Hematopoietic multipotent progenitor cell treated with erythropoietin and hydrocortisone succinate and interleukin-3 and kit ligand, for 17 days (in vitro differentiated cells): Measurements from ENCODE around the gene CNTNAP1.

Source experiments
- DNase-seq: peaks from one replicate; pipeline ENCODE4 v3.0.0-alpha.2; 2015; ENCODE audit warnings: low spot score

CNTNAP1 gene

DNA sequence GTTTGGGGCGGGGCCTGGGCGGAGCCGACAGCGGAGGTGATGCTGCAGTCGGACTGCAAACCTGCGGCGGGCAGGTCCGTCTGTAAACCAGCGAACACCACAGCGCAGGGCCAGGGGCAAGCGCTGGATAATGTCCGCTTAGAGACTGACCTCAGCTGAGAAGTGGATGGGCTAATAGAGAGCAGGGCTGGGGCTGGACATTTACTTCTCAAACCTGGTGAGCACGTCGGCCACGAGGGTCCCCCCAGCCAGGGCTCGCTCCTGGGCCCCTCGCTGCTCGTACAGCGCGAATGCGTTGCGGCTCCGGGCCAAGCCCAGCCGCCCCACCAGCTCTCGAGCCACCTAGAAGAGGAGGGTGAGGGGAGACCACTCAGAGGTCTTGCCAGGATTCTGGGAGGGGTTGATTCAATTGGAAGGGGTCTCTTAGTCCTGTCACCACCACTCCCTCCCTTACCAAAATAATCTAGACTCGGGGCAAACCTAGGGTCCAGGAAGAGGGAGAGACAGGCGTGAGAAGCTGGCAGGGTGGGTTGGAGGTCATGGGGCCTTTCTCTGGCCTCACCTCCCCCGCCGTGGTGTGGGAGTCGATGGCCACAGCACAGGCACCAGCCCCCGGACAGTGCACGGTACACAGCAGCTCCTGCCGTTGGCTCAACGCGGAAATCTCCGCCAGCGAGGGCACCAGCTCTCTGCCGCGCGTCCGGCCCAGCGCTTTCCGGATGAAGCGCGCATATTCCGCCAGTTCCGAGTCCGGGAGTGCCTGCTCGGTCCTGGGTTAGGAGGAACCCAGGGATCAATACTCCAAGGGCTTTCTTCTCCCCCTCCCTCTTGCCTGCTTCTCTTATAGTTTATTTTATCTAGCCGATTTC lies 11.3 kb upstream of the CNTNAP1 start:
- peak; percentile 28 for DNase-seq

DNA sequence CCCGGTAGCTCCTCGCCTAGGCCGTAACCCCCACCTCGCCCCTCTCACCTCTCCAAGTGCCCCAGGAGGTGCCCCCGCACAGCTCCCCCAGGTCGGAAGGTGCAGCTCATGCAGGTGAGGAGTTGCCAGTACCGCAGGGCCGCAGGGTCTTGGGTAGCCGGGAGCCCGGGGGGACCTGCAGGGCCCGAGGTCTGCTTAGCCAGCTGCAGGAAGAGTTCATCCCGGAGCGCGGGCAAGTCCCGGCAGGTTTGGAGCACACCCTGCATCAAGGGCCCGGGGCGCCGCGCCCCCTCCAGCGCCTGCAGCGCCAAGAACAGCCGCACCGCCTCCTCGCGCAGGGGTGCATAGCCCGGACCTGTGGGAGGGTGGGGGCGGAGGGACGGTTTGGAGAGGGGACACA lies 10.3 kb upstream of the CNTNAP1 start:
- no peak for DNase-seq

DNA sequence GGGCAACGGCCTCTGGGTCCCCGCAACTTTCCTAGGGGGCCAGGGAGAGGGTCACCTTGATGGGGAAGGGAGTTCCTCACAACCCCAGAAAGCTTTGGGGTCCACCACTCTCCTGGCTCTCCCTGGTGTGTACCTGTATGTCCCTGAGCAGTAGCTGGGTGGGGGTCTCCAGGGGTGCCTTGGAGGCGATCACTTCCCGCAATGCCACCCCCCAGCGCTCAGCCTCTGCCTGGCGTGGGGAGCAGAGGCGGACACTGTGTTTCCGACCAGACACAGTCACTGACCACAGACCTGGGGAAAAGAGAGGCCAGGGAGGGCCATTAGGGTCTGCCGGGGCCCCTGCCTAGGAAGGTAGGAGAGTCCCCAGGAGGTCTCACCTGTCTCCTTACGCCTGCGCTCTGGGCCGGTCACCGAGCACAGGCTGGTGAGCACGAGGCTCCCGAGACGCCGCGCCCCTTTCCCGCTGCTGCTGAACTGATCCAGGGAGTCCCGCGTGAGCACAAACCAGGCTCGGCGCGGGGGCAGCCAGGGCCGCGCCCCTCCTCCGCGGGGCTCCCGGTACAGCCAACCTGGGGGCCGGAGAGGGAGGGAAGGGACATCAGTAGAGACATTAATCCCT lies 9.0 kb upstream of the CNTNAP1 start:
- no peak for DNase-seq

DNA sequence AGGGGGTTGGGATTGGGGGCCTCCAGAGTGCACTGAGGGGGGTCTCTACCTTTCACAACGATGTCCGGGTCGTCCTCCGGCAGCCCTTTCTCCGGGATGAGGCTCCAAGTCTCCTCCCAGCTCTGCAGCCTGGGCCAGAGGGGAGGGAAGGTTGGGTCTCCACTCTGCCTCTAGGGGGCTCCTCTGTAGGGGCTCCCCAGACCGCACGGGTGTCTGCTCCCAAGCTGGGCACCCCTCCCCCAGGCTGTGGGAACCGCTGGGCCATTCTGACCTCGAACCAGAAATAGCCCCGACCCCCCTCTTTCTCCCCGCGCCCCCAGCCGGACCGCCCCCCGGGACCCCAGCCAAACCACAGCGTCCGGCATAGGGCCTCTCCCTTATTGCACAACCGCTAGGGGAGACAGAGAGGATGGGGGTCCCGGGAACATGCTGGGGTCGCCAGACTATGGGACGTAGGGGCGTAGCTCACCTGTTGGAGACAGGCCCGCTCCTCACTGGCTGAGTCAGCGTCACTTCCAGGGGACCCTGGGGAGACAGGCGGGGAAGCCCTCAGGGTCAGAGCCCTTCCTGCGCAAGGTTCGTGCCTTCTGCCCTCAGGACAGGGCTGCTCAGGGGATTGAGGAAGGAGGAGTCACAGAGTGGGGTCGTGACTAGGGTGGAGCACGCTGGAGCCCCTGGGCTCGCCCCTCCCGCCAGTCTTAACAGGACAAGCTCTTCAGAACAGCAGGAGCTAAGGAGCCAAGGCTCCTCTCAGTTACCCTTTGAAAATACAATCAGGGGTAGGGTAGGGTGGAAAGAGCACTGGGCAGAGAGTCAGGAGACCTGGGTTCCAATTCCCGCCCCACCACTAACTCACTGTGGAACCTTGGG lies 8.2 kb upstream of the CNTNAP1 start:
- peak; percentile 65 for DNase-seq

DNA sequence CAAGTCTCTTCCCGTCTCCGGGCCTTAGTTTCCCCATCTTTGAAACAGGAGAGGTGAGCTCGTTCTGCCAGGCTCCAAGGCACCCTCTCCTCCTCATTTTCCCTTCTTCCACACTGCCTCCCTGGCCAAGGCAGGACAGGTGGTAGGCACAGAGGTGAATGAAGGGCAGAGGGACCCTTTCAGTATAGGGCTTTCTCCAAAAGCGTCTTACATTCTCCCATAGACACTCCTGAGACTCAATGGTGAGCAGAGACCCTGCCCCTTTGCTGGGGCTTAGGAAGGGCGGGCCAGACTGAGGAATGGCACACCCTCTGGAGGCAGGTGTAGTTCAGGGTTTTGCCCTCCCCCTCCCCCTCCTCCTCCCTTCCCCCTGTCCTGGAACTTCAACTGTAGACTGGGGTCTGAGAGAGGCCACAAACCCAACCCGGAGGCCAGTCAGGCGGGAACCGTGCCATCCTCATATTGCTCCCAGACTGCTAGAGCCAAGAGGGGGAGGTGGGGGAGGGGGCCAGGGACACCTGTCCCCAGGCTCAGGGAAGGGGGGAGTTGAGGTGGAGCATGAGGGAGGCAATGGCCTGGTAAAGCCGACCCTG lies 7.5 kb upstream of the CNTNAP1 start:
- peak; percentile 23 for DNase-seq

DNA sequence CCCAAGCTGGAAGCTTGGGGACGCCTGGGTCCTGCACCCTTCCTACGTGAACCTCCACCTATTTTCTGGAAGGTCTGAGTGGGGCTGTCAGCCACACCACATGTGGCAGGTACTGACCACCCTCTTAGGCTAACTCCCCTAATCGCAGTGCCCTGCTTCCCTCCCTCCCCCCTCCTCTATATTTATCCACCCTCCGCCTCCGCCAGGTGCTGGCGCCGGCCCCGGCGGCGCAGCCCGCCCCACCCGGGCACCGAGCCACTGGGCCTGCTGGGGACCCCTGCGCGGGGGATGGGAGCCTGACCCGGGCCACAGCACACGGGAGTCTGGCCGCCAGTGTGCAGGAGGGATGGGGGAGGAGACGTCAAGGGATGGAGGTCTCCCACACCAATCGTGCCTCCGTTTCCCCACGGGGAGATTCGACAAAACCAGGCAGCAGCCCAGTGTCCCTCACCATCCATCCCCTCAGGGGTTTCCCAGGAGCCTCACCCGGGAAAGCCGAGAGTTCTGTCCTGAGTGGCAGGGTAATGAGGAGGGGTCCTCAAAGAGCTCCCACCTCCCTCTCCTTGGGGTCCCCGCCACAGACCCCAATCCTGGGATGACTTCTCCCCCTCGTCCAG lies 6.9 kb upstream of the CNTNAP1 start:
- no peak for DNase-seq

DNA sequence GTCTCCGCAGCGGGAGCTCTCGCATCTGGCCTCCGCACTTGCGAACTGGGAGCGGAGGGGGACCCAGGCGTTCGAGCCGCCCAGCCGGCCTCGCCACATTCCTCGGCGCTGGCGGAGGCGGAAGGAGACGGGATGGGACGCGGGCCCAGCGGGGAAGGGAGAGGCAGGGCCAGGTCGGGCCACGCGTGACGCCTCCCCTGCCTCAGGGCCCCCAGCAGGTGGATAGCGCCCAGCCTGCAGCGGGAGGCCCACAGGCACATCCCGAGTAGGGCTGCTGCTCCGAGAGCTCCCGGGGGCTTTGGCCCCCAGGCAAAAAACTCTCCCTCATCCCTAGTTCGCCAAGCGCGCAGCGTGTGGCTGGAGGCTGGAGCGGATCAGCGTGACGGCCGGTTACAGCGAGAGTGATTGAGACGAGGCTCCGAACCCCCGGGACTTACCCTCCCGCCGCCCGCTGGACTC lies 6.3 kb upstream of the CNTNAP1 start:
- DNase-seq, result peak; percentile 39

DNA sequence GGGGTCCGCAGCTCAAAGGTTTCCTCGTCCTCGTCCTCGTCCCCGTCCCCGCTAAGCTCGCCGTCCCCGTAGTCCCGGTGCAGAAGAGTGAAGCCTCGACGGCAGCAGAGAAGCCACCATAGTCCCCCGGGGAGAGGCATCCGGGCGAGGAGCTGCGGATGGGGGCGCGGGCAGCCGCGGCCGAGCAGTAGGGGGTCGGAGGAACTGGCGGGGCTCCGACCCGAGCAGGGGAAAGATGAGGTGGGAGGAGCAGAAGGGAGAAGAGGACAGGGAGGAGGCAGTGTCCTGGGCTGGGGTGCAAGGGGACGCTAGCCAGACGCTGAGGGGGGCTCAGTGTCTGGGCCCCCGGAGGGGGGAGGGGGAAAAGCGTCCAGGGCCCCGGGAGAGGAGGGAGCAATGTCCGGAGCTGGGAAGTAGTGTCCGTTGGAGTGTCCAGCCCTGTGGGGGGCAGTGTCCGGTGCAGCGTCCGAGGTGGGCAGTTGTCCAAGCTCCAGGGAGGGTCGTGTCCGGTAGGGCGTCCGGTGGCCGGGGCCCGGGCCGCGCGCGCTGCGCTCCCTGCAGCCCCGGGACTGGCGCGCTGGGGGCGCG lies 5.8 kb upstream of the CNTNAP1 start, which contains the start of gene PLEKHH3:
TSS of gene PLEKHH3 (minus strand) at position 571 of the 588 bp plus-strand sequence. CDS start at position 140, 431 bp downstream.
- DNase-seq, result no peak

DNA sequence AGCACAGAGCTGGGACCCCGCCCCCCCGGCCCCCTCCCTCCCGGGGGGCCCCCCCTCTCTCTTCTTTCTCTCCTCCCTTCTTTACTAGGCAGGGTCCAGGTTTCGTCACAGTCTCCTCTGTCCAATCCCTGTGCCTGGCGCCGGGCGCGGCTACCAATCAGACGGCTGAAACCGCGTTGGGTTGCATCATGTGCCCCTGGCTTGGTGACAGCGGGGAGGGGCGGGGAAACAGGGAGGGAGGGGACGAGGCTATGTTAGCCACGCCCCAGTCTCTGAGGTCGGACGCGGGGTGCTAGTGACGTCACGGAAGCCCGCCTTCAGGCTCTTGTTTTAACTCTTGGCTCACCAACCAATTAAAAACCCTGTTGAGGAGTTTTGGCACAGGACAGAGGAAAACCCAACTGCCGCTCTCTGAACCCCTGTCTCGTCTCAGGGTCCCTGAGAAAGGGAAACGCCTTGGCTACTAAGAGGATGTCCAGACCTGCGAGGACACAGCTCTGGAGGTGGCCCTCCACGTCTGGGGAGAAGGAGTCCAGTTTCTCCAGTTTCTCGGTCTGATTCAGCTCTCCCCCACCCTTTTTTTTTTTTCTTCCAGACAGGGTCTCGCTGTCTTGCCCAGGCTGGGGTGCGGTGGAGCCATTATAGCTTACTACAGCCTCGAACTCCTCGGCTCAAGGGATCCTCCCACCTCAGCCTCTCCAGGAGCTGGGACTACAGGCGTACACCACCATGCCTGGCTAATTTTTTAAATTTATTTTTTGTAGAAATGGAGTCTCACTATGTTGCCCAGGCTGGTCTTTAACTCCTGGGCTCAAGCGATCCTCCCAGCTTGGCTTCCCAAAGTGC lies 5.1 kb upstream of the CNTNAP1 start:
- DNase-seq, result peak; percentile 99

DNA sequence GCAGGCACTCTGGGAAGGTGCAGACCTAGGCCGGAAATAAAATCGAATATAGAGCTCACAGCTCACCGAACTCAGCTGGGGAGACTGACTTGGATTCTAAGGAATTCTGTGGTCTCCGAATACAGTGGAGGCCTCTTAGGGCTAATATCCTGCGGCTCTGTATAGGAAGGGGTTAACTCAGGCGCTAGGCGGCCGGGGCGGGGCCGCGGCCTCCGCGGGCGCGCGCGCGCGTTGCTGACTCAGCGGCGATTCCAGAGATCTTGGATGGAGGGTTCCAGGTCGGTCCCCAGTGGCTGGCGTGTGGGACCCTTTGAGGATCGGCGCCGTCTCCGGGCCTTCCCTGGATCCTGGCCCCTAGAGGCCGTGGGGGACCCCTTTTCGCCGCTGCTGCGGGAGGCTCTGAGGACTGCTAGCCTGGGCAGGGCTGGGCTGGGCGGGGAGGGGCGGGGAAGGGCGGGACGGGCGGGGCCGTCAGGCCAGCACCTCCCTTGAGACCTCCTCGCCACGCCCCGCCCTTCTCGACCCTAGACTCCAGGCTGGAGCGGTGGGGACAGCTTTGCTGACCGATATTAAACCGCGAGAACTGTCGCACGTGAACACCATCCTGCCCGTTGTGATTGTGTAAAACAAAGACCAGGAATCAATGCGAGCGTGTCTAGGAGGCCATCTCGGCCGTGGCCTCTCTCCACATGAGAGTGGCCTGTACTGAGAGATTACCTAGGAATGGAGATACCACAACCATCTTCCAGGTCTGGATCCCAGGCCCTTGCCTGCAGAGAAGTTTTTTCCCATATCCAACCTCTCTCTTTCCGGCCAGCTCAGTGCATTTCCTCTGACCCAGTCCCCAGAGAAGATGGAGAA lies 4.2 kb upstream of the CNTNAP1 start:
- DNase-seq, result peak; percentile 84

DNA sequence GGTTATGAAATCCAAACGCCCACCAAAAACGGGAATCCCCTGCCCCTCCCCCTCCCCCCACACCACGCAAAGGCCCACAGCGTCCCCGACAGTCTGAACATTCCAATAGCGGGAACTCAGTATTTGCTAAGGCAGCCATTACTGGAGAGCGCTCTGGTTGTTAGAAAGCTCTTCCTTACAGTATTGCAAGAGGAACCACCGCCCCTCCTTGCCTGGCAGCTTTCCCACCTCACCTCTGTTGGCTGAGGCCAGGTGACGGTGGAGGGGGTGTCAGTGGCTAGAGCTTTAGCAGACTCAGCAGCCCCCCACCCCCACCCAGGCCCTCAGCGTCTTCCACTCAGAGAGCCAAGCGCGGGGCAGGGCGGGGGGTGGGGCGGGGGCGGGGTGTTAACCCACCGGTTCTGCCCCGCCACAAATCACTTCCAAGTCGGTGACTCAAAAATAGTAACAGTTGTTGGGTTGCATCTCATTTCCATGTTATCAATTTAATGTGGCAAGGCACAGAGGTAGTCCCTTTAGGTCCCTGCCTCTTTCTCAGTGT lies 3.3 kb upstream of the CNTNAP1 start:
- DNase-seq, result peak; percentile 49

DNA sequence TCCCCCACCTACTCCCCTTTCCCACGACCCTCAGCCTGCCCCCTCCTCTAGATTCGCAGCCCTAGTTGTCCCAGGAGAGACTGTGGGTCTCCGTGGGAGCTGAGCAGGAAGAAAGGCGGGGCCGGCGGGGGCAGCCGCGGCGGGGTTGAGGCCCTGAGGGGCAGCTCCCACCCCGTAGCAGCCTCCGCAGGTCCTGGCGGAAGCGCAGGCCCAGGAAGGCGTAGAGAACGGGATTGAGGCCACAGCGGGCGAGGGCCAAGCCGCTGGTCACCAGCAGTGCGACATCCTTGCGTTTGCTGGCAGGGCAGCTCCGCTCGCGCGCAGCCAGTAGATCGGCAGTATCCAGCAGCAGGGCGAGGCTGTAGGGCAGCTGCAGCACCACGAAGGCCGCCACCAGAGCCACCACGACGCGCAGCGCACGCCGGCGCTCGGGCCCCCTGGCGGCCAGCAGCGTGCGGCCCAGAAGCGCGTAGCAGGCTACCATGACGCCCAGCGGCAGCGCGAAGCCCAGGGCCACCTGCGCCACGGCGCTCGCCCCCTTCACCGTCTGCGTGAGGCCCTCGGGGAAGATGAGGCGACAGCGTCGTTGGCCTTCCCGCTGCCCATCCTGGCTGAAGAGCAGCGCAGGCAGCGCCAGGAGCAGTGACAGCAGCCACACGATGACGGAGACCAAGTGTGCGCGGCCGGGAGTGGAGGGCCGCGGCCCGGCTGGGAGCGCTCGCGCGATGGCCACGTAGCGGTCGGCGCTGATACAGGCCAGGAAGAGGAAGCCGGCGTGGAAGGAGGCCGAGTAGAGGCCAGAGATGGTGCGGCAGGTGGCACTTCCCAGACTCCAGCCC lies 2.6 kb upstream of the CNTNAP1 start:
- DNase-seq, result peak; percentile 85

DNA sequence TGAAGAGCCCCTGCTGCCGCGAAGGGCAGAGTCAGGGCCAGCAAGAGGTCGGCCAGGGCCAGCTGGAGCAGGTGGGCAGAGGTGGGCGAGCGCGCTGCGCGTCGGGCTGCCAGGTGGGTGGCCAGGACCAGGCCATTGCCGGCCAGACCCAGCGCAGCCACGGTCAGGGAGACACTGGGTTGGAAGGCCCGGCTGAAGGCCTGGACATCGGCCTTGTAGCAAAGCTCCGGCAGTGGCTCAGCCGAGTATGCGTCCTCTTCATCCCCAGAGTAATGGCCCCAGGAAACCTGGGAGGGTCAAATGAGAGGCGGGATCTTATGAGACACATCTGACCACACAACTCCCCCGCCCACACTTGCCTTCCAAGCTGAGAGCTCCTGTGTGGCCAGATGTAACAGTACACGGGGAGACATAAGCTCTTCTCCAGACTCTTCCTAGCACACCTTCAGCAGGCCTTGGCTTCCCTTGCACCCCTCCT lies 2.0 kb upstream of the CNTNAP1 start:
- DNase-seq, result no peak

DNA sequence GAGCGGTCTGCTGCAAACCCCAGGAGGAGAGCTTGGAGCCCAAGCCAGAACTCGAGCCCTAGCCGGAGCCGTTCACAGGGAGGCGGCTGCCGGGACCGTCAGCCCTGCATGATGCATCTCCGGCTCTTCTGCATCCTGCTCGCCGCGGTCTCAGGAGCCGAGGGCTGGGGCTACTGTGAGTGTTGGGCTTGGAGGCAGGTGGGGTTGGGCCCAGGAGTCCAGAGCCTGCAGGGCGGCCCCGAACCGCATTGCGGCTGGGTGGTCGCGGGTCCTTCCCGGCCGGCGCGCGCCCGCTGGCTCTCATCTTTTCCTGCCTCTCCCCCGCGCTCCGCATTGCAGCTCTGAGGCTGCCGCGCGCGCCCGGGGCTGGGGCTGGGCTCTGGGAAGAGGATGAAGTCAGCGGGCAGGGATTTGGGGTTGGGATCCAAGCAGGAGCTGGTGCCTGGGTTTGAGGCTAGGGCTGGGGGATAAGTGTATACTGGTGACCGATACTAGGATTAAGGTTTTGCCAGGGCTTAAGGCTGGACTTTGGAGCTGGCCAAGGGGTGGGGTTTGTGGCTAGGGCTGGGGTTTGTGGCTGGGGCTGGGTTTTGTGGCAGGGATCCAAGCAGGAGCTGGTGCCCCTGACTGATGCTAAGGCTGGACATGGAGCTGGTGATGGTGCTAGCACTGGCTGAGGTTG lies 532 bp downstream of the CNTNAP1 start:
- no peak for DNase-seq

DNA sequence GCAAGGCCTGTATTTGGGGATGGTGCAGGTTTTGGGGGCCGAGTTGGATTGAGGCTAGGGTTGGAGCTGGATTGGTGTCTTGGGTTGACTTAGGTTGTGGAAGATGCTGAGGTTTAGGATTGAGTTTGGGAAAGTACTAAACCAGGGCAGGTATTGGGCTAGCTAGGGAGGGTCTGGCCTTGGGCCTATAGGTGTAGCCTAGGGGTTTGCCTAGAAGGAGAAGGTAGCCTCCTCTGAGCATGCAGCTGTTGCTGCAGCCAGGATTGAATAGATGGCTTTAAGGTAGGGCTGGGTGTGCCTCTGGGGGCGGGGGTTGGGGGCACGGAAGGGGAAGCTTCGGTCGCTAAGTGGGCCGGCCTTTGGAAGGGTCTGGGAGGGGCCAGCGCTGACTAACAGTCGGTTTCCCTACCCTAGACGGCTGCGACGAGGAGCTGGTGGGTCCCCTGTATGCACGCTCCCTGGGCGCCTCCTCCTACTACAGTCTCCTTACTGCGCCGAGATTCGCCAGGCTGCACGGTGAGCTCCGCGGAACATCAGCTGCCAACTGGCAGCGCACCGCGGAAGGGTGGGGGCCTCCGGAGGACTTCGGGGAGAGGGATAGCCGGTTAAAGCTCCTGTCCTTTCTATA lies 1.2 kb downstream of the CNTNAP1 start:
- no peak for DNase-seq

DNA sequence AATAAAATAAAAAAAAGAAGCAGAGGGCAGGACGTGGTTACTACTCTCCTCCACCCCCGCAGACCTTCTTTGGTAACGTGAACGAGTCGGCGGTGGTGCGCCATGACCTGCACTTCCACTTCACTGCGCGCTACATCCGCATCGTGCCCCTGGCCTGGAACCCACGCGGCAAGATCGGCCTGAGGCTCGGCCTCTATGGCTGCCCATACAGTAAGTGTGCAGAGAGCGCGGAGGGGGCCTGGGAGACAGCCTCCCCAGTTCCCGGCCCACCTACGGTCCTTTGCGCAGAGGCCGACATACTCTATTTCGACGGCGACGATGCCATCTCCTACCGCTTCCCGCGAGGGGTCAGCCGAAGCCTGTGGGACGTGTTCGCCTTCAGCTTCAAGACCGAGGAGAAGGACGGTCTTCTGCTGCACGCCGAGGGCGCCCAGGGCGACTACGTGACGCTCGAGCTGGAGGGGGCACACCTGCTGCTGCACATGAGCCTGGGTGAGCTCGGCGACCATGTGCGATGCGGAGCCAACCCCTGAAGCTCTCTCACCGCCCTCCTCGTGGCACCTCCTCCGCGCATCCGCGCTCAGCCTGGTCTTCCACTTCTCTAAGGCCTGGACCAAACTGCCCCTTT lies 2.7 kb downstream of the CNTNAP1 start:
- no peak for DNase-seq
